A549 (cell line): Measurements from ENCODE around the gene MAMSTR. TPM values are rescaled to one million over a fixed set of nuclear protein-coding genes. Genes with fewer than 3 reads are reported as not detected.

Source experiments
- ATAC-seq, 2 experiments: fragments of 200-7000 bp in 1 of 2; fragments of >200 bp in 1 of 2; cut with Nextera tagmentation in 1 of 2; cut with Tn5 transposase in 1 of 2; 3 replicates each; pipeline versions ENCODE4 v1.8.0 to v1.9.1; 2018 to 2020; ENCODE audit warnings: mild to moderate bottlenecking in 1 of 2, moderate library complexity in 1 of 2
- CTCF ChIA-PET: fragments of 300-600 bp; sonication (Branson Sonifier 250); formaldehyde crosslinking; extraction: SDS; loops from one replicate; lab custom pipeline; 2021; ENCODE audit warnings: antibody characterized with exemption, inconsistent platforms; lab: Yijun Ruan, JAX
- POLR2A ChIA-PET: fragments of 350-600 bp; formaldehyde crosslinking; extraction: SDS; loops from one replicate; lab custom pipeline; 2021; ENCODE audit warnings: antibody characterized with exemption, inconsistent platforms; lab: Yijun Ruan, JAX
- DNase-seq, 2 experiments: peaks; one replicate each; pipeline versions ENCODE4 v3.0.0 to v3.0.0-alpha.2; 2011 to 2016; ENCODE audit warnings: low read depth in 1 of 2, low spot score in 1 of 2
- FAIRE-seq: peaks from 2 replicates; lab custom pipeline; 2011; peaks lifted over from hg19 to GRCh38; lab: Jason Lieb, UNC
- H3K27ac ChIP-seq, 2 experiments: fragments of >200 bp; sonication (Bioruptor Twin); formaldehyde crosslinking; 3 replicates each; pipeline ENCODE4 v1.5.1; 2016 to 2017
- H3K4me1 ChIP-seq: fragments of >200 bp; sonication (Bioruptor Twin); formaldehyde crosslinking; 3 replicates; pipeline ENCODE4 v1.6.1; 2016
- H3K4me2 ChIP-seq: fragments of >200 bp; sonication (Bioruptor Twin); formaldehyde crosslinking; 3 replicates; pipeline ENCODE4 v1.6.1; 2016
- H3K4me3 ChIP-seq: fragments of >200 bp; sonication (Bioruptor Twin); formaldehyde crosslinking; 3 replicates; pipeline ENCODE4 v1.5.1; 2016
- H3K9me3 ChIP-seq: fragments of >200 bp; sonication (Bioruptor Twin); formaldehyde crosslinking; 3 replicates; pipeline ENCODE4 v1.6.1; 2016
- EHF ChIP-seq: fragments of 250-450 bp; sonication (Bioruptor Pico); IDR thresholded peaks from 2 replicates; pipeline ENCODE4 v1.5.0; 2020; ENCODE audit warnings: mild to moderate bottlenecking
- FOSB ChIP-seq: fragments of 250-450 bp; sonication (Bioruptor Pico); IDR thresholded peaks from 2 replicates; pipeline ENCODE4 v1.5.0; 2020; ENCODE audit warnings: mild to moderate bottlenecking, moderate library complexity
- FOSL2 ChIP-seq, 2 experiments: fragments of 450-650 bp in 1 of 2; fragments of >200 bp in 1 of 2; sonication (Bioruptor Twin) in 1 of 2; formaldehyde crosslinking; IDR thresholded peaks; 2 replicates each; pipeline versions ENCODE4 v1.5.0 to v1.6.1; 2016 to 2020; ENCODE audit warnings: mild to moderate bottlenecking in 1 of 2, moderate library complexity in 1 of 2
- GATA3 ChIP-seq: IDR thresholded peaks from 2 replicates; pipeline ENCODE4 v1.6.1; 2012; ENCODE audit warnings: borderline replicate concordance
- HOXA7 ChIP-seq: fragments of 250-450 bp; sonication (Bioruptor Pico); IDR thresholded peaks from 2 replicates; pipeline ENCODE4 v1.5.0; 2020; ENCODE audit warnings: mild to moderate bottlenecking, moderate library complexity
- MAFK ChIP-seq: fragments of 450-650 bp; IDR thresholded peaks from 2 replicates; pipeline ENCODE4 v1.6.1; 2014; ENCODE audit not compliant: partially characterized antibody
- MAZ ChIP-seq: fragments of 150-350 bp; IDR thresholded peaks from 2 replicates; pipeline ENCODE4 v1.6.1; 2014; ENCODE audit warnings: antibody characterized with exemption, low read depth, low read length, borderline replicate concordance
- MYC ChIP-seq: IDR thresholded peaks from 2 replicates; pipeline ENCODE4 v1.6.1; 2012; ENCODE audit warnings: mild to moderate bottlenecking, inconsistent platforms, low read length, improper control_type of control experiment, borderline replicate concordance
- NFE2L2 ChIP-seq: fragments of 150-350 bp; conservative IDR thresholded peaks from 2 replicates; pipeline ENCODE4 v1.6.1; 2014; ENCODE audit warnings: low read length
- NR3C1 ChIP-seq: fragments of >200 bp; sonication (Bioruptor Twin); formaldehyde crosslinking; IDR thresholded peaks from 3 replicates; pipeline ENCODE4 v1.6.1; 2017
- PHF8 ChIP-seq: fragments of 200-600 bp; sonication (generic); IDR thresholded peaks from 2 replicates; pipeline ENCODE4 v1.6.1; 2016; ENCODE audit warnings: low read depth, mild to moderate bottlenecking, antibody characterized with exemption, moderate library complexity, borderline replicate concordance
- RARB ChIP-seq: fragments of 250-450 bp; sonication (Bioruptor Pico); IDR thresholded peaks from 2 replicates; pipeline ENCODE4 v1.8.0; 2021; ENCODE audit warnings: mild to moderate bottlenecking, moderate library complexity
- RCOR1 ChIP-seq: fragments of 150-350 bp; IDR thresholded peaks from 2 replicates; pipeline ENCODE4 v1.6.1; 2014; ENCODE audit warnings: antibody characterized with exemption, low read length, low read depth
- RNF2 ChIP-seq: fragments of 200-600 bp; sonication (generic); IDR thresholded peaks from 2 replicates; pipeline ENCODE4 v1.6.1; 2016; ENCODE audit warnings: low read depth, mild to moderate bottlenecking, antibody characterized with exemption, moderate library complexity, borderline replicate concordance
- SMC3 ChIP-seq: fragments of >200 bp; sonication (Bioruptor Twin); formaldehyde crosslinking; IDR thresholded peaks from 3 replicates; pipeline ENCODE4 v1.6.1; 2018; ENCODE audit warnings: inconsistent platforms
- ZC3H11A ChIP-seq: fragments of 450-650 bp; IDR thresholded peaks from 2 replicates; pipeline ENCODE4 v1.6.1; 2014; ENCODE audit warnings: antibody characterized with exemption, mild to moderate bottlenecking
- ZNF302 ChIP-seq: fragments of 250-450 bp; sonication (Bioruptor Pico); IDR thresholded peaks from 2 replicates; pipeline ENCODE4 v1.9.0; 2021; ENCODE audit warnings: inconsistent platforms, mild to moderate bottlenecking, moderate library complexity
- WGBS: methylation state at CpG from one replicate; pipeline ENCODE4 v1.1.6; 2017; ENCODE audit errors: missing lambda C conversion rate; 5-methylcytosine and 5-hydroxymethylcytosine counted together
- polyA plus RNA-seq, 4 experiments: library from polyadenylated mRNA; depleted of rRNA in 3 of 4; stranded (reverse); fragments of >200 nt; fragmentation: RNase III in 1 of 4; extraction: RNeasy Plus Mini Kit Qiagen cat#74134 plus additional on column Dnase treatment in 1 of 4; gene quantifications; 2 replicates in 3 of 4; 3 replicates in 1 of 4; pipeline ENCODE4 v1.2.3, GENCODE V29; 2011 to 2017
- TF ChIP-seq, protein P1 (sequence below): fragments of >200 bp; sonication (Bioruptor Twin); formaldehyde crosslinking; IDR thresholded peaks from 3 replicates; pipeline ENCODE4 v1.6.1; 2016
- TF ChIP-seq, protein P2 (sequence below): fragments of >200 bp; sonication (Bioruptor Twin); formaldehyde crosslinking; IDR thresholded peaks from 2 replicates; pipeline ENCODE4 v1.6.1; 2016
- TF ChIP-seq, protein P3 (sequence below): fragments of 200-600 bp; sonication (generic); IDR thresholded peaks from 2 replicates; pipeline ENCODE4 v1.6.1; 2016; ENCODE audit warnings: antibody characterized with exemption, mild to moderate bottlenecking, moderate library complexity
- TF ChIP-seq, protein P4 (sequence below): fragments of >200 bp; sonication (Bioruptor Twin); formaldehyde crosslinking; IDR thresholded peaks from 3 replicates; pipeline ENCODE4 v1.5.1; 2016

Gene MAMSTR
- polyA plus RNA-seq, 2 of the 4 experiments (the other 2 are of a cell fraction): 0.44 to 0.52 TPM

DNA sequence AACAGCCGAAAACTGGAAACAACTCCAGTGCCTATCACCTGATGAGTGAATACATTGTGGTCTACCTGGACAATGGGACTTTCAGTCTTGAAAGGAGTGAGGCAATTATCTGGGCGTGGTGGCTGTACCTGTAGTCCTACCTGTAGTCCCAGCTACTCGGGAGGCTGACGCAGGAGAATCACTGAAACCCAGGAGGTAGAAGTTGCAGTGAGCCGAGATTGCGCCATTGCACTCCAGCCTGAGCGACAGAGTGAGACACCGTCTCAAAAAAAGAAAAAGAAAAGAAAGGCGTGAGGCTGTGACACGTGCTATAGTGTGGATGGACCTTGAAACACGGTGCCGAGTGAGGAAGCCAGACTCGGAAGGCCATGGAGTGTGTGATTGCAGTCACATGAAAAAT is 42.6 kb downstream of the MAMSTR start:
- CTCF ChIA-PET: interaction anchor here (0.9 to 6.1 kb wide), 15 partner anchors 12 to 294 kb away, joined by 3 to 151 read pairs (median 4); partner anchors contain the start of gene FUT2

DNA sequence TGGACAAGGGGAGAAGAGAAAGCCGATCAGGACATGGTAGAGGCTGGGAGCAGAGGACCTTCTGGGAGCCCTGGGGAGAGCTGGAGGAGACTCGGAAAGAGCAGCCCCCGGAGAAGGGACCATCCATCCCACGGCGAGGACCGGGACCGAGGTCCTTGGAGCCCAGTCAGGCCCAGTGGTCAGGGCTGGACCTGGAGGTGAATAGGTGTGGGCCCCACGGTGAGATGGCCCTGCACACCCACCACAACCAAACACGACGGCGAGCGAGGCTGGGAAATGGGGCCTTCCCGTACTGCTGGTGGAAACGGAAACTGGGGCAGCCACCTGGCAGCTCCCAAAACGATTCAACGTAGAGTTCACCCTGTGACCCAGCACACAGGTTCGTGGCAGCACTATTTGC is 43.0 kb downstream of the MAMSTR start:
- TF ChIP-seq NR3C1: no peak
- TF ChIP-seq, protein P1, sequence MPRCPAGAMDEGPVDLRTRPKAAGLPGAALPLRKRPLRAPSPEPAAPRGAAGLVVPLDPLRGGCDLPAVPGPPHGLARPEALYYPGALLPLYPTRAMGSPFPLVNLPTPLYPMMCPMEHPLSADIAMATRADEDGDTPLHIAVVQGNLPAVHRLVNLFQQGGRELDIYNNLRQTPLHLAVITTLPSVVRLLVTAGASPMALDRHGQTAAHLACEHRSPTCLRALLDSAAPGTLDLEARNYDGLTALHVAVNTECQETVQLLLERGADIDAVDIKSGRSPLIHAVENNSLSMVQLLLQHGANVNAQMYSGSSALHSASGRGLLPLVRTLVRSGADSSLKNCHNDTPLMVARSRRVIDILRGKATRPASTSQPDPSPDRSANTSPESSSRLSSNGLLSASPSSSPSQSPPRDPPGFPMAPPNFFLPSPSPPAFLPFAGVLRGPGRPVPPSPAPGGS: no peak
- no peak for TF ChIP-seq ZNF302 (CRISPR knock-in tag)
- no peak for TF ChIP-seq GATA3
- TF ChIP-seq FOSB (CRISPR knock-in tag): no peak
- TF ChIP-seq MAZ: no peak
- TF ChIP-seq PHF8: no peak
- TF ChIP-seq NFE2L2: no peak
- TF ChIP-seq ZC3H11A: no peak
- TF ChIP-seq RNF2: no peak
- no peak for TF ChIP-seq RARB (CRISPR knock-in tag)
- TF ChIP-seq MYC: no peak
- TF ChIP-seq MAFK: no peak
- TF ChIP-seq FOSL2 (IDR thresholded peaks at IDR 0.05): no peak
- no peak for TF ChIP-seq FOSL2 (CRISPR knock-in tag; IDR thresholded peaks at IDR 0.05)
- TF ChIP-seq, protein P2, sequence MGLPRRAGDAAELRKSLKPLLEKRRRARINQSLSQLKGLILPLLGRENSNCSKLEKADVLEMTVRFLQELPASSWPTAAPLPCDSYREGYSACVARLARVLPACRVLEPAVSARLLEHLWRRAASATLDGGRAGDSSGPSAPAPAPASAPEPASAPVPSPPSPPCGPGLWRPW: no peak
- no peak for TF ChIP-seq HOXA7 (CRISPR knock-in tag)
- no peak for TF ChIP-seq EHF
- CTCF ChIA-PET: interaction anchor here (0.8 to 6.1 kb wide), 16 partner anchors 12 to 165 kb away, joined by 3 to 151 read pairs (median 8); partner anchors contain the start of genes FUT2 and HSD17B14
- WGBS: 71% methylated on average over 17 of the region's 17 CpGs
- Histone ChIP-seq H3K4me1 (peaks cover 5% of the 10 kb centered on the region; the same call in 1 of the 3 replicates), H3K4me3 (no peak overlapping the region), H3K27ac (no peak overlapping the region), H3K4me2 (no peak overlapping the region), H3K9me3 (no peaks in the 10 kb centered on the region)
- no peak for ATAC-seq
- no peak for FAIRE-seq
- no peak for DNase-seq
- POLR2A ChIA-PET: interaction anchor here (0.6 kb wide), 1 partner anchor 20 kb away, joined by 3 read pairs; no protein-coding TSS in a partner anchor

More for the DNA sequence above, 42.6 kb downstream of the MAMSTR start:
- peaks cover 5% of the 10 kb centered on the region; the same call in 1 of the 3 replicates for H3K4me1 ChIP-seq
- DNase-seq (no peak), ATAC-seq (no peak), FAIRE-seq (no peak)
- no peak overlapping the region for H3K4me2 ChIP-seq
- WGBS: 84% methylated on average over 13 of the region's 13 CpGs
- POLR2A ChIA-PET: interaction anchor here (0.6 kb wide), 1 partner anchor 21 kb away, joined by 3 read pairs; no protein-coding TSS in a partner anchor
- no peak overlapping the region for H3K4me3 ChIP-seq
- TF ChIP-seq HOXA7 (CRISPR knock-in tag): no peak
- no peak for TF ChIP-seq MYC
- no peak for TF ChIP-seq MAZ
- TF ChIP-seq, protein P3, sequence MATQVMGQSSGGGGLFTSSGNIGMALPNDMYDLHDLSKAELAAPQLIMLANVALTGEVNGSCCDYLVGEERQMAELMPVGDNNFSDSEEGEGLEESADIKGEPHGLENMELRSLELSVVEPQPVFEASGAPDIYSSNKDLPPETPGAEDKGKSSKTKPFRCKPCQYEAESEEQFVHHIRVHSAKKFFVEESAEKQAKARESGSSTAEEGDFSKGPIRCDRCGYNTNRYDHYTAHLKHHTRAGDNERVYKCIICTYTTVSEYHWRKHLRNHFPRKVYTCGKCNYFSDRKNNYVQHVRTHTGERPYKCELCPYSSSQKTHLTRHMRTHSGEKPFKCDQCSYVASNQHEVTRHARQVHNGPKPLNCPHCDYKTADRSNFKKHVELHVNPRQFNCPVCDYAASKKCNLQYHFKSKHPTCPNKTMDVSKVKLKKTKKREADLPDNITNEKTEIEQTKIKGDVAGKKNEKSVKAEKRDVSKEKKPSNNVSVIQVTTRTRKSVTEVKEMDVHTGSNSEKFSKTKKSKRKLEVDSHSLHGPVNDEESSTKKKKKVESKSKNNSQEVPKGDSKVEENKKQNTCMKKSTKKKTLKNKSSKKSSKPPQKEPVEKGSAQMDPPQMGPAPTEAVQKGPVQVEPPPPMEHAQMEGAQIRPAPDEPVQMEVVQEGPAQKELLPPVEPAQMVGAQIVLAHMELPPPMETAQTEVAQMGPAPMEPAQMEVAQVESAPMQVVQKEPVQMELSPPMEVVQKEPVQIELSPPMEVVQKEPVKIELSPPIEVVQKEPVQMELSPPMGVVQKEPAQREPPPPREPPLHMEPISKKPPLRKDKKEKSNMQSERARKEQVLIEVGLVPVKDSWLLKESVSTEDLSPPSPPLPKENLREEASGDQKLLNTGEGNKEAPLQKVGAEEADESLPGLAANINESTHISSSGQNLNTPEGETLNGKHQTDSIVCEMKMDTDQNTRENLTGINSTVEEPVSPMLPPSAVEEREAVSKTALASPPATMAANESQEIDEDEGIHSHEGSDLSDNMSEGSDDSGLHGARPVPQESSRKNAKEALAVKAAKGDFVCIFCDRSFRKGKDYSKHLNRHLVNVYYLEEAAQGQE: no peak
- TF ChIP-seq RCOR1: no peak
- TF ChIP-seq NFE2L2: no peak
- TF ChIP-seq RNF2: no peak
- no peak for TF ChIP-seq SMC3
- TF ChIP-seq, protein P4, sequence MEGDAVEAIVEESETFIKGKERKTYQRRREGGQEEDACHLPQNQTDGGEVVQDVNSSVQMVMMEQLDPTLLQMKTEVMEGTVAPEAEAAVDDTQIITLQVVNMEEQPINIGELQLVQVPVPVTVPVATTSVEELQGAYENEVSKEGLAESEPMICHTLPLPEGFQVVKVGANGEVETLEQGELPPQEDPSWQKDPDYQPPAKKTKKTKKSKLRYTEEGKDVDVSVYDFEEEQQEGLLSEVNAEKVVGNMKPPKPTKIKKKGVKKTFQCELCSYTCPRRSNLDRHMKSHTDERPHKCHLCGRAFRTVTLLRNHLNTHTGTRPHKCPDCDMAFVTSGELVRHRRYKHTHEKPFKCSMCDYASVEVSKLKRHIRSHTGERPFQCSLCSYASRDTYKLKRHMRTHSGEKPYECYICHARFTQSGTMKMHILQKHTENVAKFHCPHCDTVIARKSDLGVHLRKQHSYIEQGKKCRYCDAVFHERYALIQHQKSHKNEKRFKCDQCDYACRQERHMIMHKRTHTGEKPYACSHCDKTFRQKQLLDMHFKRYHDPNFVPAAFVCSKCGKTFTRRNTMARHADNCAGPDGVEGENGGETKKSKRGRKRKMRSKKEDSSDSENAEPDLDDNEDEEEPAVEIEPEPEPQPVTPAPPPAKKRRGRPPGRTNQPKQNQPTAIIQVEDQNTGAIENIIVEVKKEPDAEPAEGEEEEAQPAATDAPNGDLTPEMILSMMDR: no peak
- H3K9me3 ChIP-seq: no peaks in the 10 kb centered on the region
- H3K27ac ChIP-seq: no peak overlapping the region
